Activated gamma-delta T cell treated with anti-CD3 and anti-CD28 coated beads, Interleukin-2, amount 50 U/mL, for 16 hours (primary cell): ENCODE measurements around the gene MVK.

Experiments
- DNase-seq: peaks from one replicate; pipeline ENCODE4 v3.0.0-alpha.2; 2020; ENCODE audit warnings: low read depth

MVK gene

GRCh38 chr12:109567296-109567695 lies 6.3 kb upstream of the MVK start:
- no peak for DNase-seq

- DNase-seq = no peak
These were observed 5.6 kb upstream of the MVK start for GRCh38 chr12:109567967-109568366.

GRCh38 chr12:109568486-109568885 lies 5.1 kb upstream of the MVK start:
- no peak for DNase-seq

- DNase-seq = no peak
These were observed 1.7 kb upstream of the MVK start for GRCh38 chr12:109571773-109572505.

- DNase-seq = no peak
These were observed 1.1 kb upstream of the MVK start for GRCh38 chr12:109572506-109572845.

- no peak for DNase-seq
These were observed 285 bp downstream of the MVK start for GRCh38 chr12:109573914-109574244.

- DNase-seq = no peak
These were observed 2.1 kb downstream of the MVK start for GRCh38 chr12:109575683-109576082.

- DNase-seq = no peak
These were observed 3.7 kb downstream of the MVK start for GRCh38 chr12:109577311-109577710.

GRCh38 chr12:109578330-109578927 lies 4.8 kb downstream of the MVK start:
- no peak for DNase-seq

GRCh38 chr12:109579639-109580038 lies 6.0 kb downstream of the MVK start:
- no peak for DNase-seq

- no peak for DNase-seq
These were observed 6.7 kb downstream of the MVK start for GRCh38 chr12:109580272-109580671.

GRCh38 chr12:109580684-109581333 lies 7.2 kb downstream of the MVK start:
- DNase-seq = no peak

- DNase-seq = no peak
These were observed 7.7 kb downstream of the MVK start for GRCh38 chr12:109581334-109581691.

GRCh38 chr12:109581856-109582255 lies 8.3 kb downstream of the MVK start:
- DNase-seq = no peak

- no peak for DNase-seq
These were observed 9.0 kb downstream of the MVK start for GRCh38 chr12:109582636-109583035.

- no peak for DNase-seq
These were observed 10.1 kb downstream of the MVK start for GRCh38 chr12:109583733-109584132.

GRCh38 chr12:109586385-109587296 lies 13.0 kb downstream of the MVK start:
- DNase-seq = no peak

GRCh38 chr12:109587921-109588320 lies 14.3 kb downstream of the MVK start:
- DNase-seq = no peak

GRCh38 chr12:109588461-109589239 lies 15.1 kb downstream of the MVK start:
- DNase-seq = no peak

- no peak for DNase-seq
These were observed 15.6 kb downstream of the MVK start for GRCh38 chr12:109589240-109589590.

GRCh38 chr12:109589691-109590245 lies 16.2 kb downstream of the MVK start:
- no peak for DNase-seq

GRCh38 chr12:109590566-109590965 lies 17.0 kb downstream of the MVK start:
- no peak for DNase-seq
